Ishikawa (cell line): Measurements from ENCODE around the gene ABCB4.

ENCODE experiments used
- CEBPB ChIP-seq: IDR thresholded peaks from 2 replicates; pipeline ENCODE4 v1.6.1; 2012
- CREB1 ChIP-seq: IDR thresholded peaks from 2 replicates; pipeline ENCODE4 v1.6.1; 2012; ENCODE audit warnings: low read depth
- EP300 ChIP-seq: IDR thresholded peaks from 2 replicates; pipeline ENCODE4 v1.6.1; 2012; ENCODE audit warnings: borderline replicate concordance
- FOXM1 ChIP-seq: IDR thresholded peaks from 2 replicates; pipeline ENCODE4 v1.6.1; 2012; ENCODE audit warnings: low read depth, borderline replicate concordance
- MAX ChIP-seq: IDR thresholded peaks from 2 replicates; pipeline ENCODE4 v1.6.1; 2012
- NFIC ChIP-seq: IDR thresholded peaks from 2 replicates; pipeline ENCODE4 v1.6.1; 2012
- RAD21 ChIP-seq: IDR thresholded peaks from 2 replicates; pipeline ENCODE4 v1.6.1; 2012; ENCODE audit warnings: low read depth
- REST ChIP-seq: IDR thresholded peaks from 2 replicates; pipeline ENCODE4 v1.6.1; 2012; ENCODE audit warnings: low read depth, mild to moderate bottlenecking
- TAF1 ChIP-seq: IDR thresholded peaks from 2 replicates; pipeline ENCODE4 v1.6.1; 2012; ENCODE audit warnings: low read depth, mild to moderate bottlenecking
- TCF12 ChIP-seq: IDR thresholded peaks from 2 replicates; pipeline ENCODE4 v1.6.1; 2012; ENCODE audit warnings: low read depth
- YY1 ChIP-seq: IDR thresholded peaks from 2 replicates; pipeline ENCODE4 v1.6.1; 2012; ENCODE audit warnings: low read depth
- ZBTB7A ChIP-seq: IDR thresholded peaks from 2 replicates; pipeline ENCODE4 v1.6.1; 2012; ENCODE audit warnings: low read depth
- TF ChIP-seq, protein P1 (sequence below): IDR thresholded peaks from 2 replicates; pipeline ENCODE4 v1.6.1; 2012

- TF ChIP-seq RAD21 (peak; percentile 37), TCF12 (no peak), EP300 (no peak), CEBPB (no peak), YY1 (no peak), REST (no peak), MAX (no peak), TAF1 (no peak), NFIC (no peak), CREB1 (no peak), FOXM1 (no peak), ZBTB7A (no peak)
- TF ChIP-seq, protein P1, sequence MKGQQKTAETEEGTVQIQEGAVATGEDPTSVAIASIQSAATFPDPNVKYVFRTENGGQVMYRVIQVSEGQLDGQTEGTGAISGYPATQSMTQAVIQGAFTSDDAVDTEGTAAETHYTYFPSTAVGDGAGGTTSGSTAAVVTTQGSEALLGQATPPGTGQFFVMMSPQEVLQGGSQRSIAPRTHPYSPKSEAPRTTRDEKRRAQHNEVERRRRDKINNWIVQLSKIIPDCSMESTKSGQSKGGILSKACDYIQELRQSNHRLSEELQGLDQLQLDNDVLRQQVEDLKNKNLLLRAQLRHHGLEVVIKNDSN, result no peak
Observed at GRCh38 chr7:87452279-87452678, 23.2 kb downstream of the ABCB4 start.
